HL-60 (cell line): ENCODE results near the gene SLC18A2.

Experiments
- DNase-seq, 2 experiments: peaks; one replicate each; pipeline ENCODE4 v3.0.0-alpha.2; 2010 to 2020; ENCODE audit warnings: low read depth in 1 of 2, low spot score in 1 of 2
- H3K27ac ChIP-seq: fragments of 250-450 bp; sonication (Bioruptor Pico); replicated peaks from 2 replicates; pipeline ENCODE4 v1.5.1; 2020; ENCODE audit warnings: mild to moderate bottlenecking, moderate library complexity
- H3K27me3 ChIP-seq: fragments of 250-450 bp; sonication (Bioruptor Pico); 2 replicates; pipeline ENCODE4 v1.5.1; 2021; ENCODE audit warnings: mild to moderate bottlenecking, moderate library complexity; ENCODE audit not compliant: insufficient read depth, poor library complexity, severe bottlenecking
- H3K4me3 ChIP-seq: replicated peaks from 2 replicates; pipeline ENCODE4 v1.5.1; 2011; ENCODE audit warnings: mild to moderate bottlenecking, control low read depth, low read length; ENCODE audit not compliant: insufficient read depth
- CTCF ChIP-seq: IDR thresholded peaks from one replicate; pipeline ENCODE4 v1.5.1; 2011; ENCODE audit warnings: low read length, control low read depth, inconsistent platforms; ENCODE audit not compliant: insufficient read depth
- GABPA ChIP-seq: IDR thresholded peaks from 2 replicates; pipeline ENCODE4 v1.6.1; 2012; ENCODE audit warnings: low read depth
- POLR2AphosphoS5 ChIP-seq: IDR thresholded peaks from 2 replicates; pipeline ENCODE4 v1.6.1; 2012; ENCODE audit warnings: low read depth
- REST ChIP-seq: IDR thresholded peaks from 2 replicates; pipeline ENCODE4 v1.6.1; 2012; ENCODE audit warnings: low read depth; ENCODE audit not compliant: insufficient replicate concordance
- SPI1 ChIP-seq: IDR thresholded peaks from 2 replicates; pipeline ENCODE4 v1.6.1; 2012; ENCODE audit warnings: low read depth, mild to moderate bottlenecking, borderline replicate concordance

SLC18A2 gene

GRCh38 chr10:117201826-117202225 lies 39.1 kb upstream of the SLC18A2 start:
- TF ChIP-seq REST (no peak), CTCF (no peak)
- no peak for DNase-seq
- no peaks in the 10 kb centered on the region for H3K27me3 ChIP-seq
- H3K4me3 ChIP-seq: no peak overlapping the region
- H3K27ac ChIP-seq: no peak overlapping the region

GRCh38 chr10:117204316-117204715 lies 36.6 kb upstream of the SLC18A2 start:
- TF ChIP-seq REST (no peak), POLR2AphosphoS5 (no peak), GABPA (no peak), CTCF (no peak), SPI1 (no peak)
- Histone ChIP-seq H3K27me3 (no peaks in the 10 kb centered on the region), H3K4me3 (no peak overlapping the region), H3K27ac (no peak overlapping the region)
- DNase-seq: peak in 1 of 2 experiments; percentile 27

GRCh38 chr10:117212176-117212575 lies 28.7 kb upstream of the SLC18A2 start:
- no peak for DNase-seq
- no peak for TF ChIP-seq GABPA
- TF ChIP-seq SPI1: no peak
- TF ChIP-seq POLR2AphosphoS5: no peak
- no peak for TF ChIP-seq REST
- no peak for TF ChIP-seq CTCF
- Histone ChIP-seq H3K27ac (no peak overlapping the region), H3K27me3 (peaks cover 14% of the 10 kb centered on the region), H3K4me3 (no peak overlapping the region)
